IPS-NIHi11 (cell line): ENCODE data around the gene RGS13.

Experiments
- DNase-seq: peaks from one replicate; pipeline ENCODE4 v3.0.0; 2012; ENCODE audit warnings: mixed read lengths, low spot score

RGS13 gene

GRCh38 chr1:192626366-192627179 is 9.4 kb upstream of the RGS13 start:
- no peak for DNase-seq

- no peak for DNase-seq
Observed at GRCh38 chr1:192627901-192628300, 8.0 kb upstream of the RGS13 start.

GRCh38 chr1:192628396-192629057 is 7.4 kb upstream of the RGS13 start:
- DNase-seq, result no peak

- DNase-seq, result no peak
Observed at GRCh38 chr1:192629612-192630011, 6.3 kb upstream of the RGS13 start.

DNA sequence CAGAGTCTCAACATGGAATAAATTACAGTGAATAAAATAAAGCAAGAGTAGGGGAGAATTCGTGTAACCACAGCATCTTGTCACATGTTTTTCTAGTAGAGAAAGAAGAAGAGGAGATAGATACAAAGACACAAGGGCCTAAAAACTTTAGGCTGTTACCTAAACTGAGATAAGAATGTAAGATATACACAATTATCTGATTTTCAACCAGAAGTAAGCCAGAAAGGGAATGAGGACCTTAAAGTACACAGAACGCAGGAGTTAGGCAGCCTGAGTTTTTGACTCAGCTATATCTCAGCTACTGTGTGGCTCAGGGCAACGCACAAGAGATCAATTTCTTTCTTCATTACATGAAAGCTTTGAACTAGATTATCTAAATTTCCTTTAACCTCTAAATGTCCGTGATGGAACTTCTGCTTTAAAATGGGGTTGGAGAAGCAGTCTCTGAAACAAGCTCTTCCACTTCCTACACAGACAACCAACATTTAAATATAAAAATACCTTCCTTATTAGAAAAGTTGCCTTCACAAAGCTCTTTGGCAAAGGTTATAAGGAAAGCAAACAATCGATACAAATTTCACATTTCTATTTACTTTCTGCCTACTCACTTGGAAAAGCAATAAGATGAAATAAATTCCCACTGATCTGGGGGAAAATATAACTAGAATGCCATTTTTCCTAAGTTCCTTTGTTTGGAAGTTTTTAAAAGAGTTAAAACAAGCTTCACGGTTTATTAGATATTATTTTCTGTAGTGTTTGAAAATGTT is 5.2 kb upstream of the RGS13 start:
- DNase-seq, result no peak

DNA sequence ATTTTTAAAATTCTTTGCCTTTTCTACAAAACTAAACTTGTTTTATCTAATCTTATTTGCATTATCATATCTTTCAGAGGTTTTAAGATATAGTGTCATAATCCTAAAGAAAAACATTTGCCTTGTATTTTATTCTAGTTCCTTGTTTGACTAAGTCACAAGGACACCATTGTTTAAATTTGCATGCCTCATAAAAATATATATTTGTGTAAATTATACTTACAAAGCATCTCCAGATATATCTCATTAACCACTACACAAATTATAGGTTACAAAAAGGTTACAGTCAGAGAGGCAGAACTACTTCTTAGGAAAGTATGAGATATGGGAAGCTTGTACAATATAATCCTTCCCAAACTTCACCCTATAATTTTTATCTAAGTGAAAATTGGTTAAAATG is 4.2 kb upstream of the RGS13 start:
- DNase-seq, result no peak

- DNase-seq, result no peak
Observed at GRCh38 chr1:192632188-192632587, 3.8 kb upstream of the RGS13 start.

- no peak for DNase-seq
Observed at GRCh38 chr1:192632641-192633532, 3.1 kb upstream of the RGS13 start.

DNA sequence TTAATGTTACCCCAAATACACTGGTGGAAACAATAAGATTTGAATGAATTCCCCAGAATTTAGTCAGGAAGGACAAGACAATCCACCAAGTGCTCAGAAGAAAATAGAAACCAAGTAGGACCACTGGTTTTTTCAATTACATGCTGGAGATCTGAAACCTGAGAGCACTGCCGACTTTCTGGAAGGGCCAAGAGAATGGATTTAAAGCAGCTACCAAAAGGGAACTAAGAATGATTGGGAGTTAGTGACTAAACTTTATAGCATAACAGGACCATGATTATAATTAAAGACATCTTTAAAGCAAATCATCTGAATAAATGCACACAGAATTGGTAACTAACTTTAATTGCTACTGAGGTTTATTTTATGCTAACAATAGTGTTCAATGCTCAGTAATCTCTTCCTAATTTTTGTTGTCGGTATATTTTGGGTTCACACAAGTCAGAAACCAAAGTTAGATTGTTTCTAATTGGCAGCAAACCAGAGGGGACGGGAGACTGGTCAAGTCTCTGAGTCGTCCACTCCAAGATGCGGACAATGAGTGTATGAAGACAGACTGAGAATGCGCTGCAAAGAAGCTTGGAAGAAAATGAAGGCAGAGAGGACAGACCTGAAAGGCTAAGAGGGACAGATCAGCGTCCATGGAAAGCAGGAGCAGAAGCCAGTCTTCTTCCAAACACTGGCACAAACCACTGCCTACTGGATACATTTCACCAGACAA is 2.3 kb upstream of the RGS13 start:
- DNase-seq, result no peak

DNA sequence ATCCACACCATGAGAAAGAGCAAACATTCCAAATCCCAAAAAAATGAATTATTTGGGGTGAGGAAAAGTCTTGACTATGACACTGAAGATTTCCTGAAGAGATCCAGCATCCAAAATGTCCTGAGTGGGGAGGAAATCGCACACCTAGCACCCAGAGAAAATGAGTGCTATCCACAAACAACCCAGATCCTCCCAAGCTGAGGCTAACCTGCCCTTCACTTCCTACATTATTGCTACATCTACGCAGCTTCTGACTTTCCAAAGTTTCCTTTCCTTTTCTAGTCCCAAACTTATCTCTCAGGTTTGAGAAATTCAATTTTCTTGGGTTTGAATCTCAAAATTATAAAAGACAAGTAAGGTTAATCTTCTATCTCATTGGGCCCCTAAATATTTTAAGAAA is 906 bp upstream of the RGS13 start:
- DNase-seq, result no peak

DNA sequence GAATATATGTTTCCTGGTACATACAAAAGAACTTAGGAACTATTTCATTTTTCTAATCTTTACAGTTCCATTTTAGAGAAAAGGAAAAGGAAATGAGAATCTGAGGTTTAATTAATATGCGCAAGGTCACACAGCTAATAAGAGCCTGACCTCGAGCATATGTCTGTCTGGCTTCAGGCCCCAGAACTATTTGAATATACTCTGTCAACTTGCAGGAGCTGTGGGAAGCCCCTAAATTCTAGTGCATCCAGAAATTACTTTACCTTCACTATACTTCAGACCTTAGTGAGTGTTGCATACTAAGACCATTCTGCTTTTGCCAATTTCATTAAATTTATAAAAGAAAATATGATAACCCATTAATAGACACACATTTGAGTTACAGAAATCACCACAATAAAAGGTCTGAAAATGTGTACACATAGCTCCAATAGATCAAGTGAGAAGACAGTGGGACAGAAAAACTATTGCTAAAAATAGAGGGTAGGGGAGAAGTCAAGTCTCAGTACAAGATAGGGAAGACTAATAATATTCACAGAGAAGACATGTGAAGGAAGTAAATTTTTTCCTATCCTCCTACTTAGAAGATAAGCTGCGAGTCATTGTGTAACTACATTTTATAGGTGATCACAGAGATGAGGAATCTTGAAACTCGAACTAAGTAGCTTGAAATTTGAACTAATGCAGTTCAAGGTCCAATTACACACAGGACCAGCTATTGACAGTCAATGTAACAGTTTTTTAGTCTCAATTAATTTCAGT is 3.8 kb downstream of the RGS13 start:
- no peak for DNase-seq

GRCh38 chr1:192652159-192652558 is 16.2 kb downstream of the RGS13 start:
- no peak for DNase-seq

GRCh38 chr1:192654120-192654519 is 18.2 kb downstream of the RGS13 start:
- DNase-seq, result no peak

- DNase-seq, result no peak
Observed at GRCh38 chr1:192654591-192655251, 18.8 kb downstream of the RGS13 start.

DNA sequence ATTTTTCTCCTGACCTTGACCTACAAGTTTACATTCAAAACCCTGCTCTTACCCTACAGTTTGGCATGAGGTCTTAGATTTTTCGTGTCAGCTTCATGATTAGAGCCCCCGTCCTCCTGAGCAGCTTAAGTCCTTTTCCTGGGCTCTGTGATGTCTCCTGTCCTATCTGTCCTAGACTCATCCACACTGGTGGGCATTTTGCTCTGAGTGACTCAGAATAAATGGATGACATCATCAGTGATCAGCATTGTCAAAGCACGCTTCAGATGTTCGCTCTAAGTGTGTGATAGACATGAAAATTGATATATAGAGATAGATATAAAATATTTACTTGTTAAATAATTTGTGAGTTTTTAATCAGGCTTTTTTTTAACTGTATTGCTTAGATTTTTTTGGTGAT is 21.8 kb downstream of the RGS13 start:
- no peak for DNase-seq

GRCh38 chr1:192658255-192658654 is 22.3 kb downstream of the RGS13 start:
- no peak for DNase-seq

- DNase-seq, result no peak
Observed at GRCh38 chr1:192660613-192661012, 24.7 kb downstream of the RGS13 start.

DNA sequence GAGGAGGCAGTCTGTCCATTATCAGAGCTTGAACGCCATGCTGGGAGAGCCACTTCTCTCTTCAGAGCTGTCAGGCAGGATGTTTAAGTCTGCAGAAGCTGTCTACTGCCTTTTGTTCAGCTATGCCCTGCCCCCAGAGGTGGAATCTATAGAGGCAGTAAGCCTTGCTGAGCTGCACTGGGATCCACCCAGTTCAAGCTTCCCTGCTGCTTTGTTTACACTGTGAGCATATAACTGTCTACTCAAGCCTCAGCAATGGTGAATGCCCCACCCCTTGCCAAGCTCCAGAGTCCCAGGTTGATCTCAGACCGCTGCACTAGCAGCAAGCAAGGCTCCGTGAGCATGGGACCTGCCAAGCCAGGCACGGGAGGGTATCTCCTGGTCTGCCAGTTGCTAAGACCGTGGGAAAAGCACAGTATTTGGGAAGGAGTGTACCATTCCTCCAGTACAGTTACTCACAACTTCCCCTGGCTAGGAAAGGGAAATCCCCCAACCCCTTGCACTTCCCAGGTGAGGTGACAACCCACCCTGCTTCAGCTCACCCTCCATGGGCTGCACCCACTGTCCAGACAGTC is 32.5 kb downstream of the RGS13 start:
- DNase-seq, result no peak

GRCh38 chr1:192669174-192669573 is 33.2 kb downstream of the RGS13 start:
- DNase-seq, result no peak

- no peak for DNase-seq
Observed at GRCh38 chr1:192675716-192676115, 39.8 kb downstream of the RGS13 start.
